Measurements from ENCODE around the gene SYCE1L. TPM values are rescaled to one million over a fixed set of nuclear protein-coding genes. Genes with fewer than 3 reads are reported as not detected.

Gene SYCE1L
- total RNA-seq, 4 donors from 2014 or later: 0.56 to 0.84 (median 0.69) TPM; not detected in 1

- DNase-seq (ENCODE audit: low spot score) (peak; percentile 50), ATAC-seq (ENCODE audit: low FRiP score) (peak; percentile 82)
- TF ChIP-seq CTCF (IDR thresholded peaks at IDR 0.05): no peak
Measured at GRCh38 chr16:77213542-77214106, 14.4 kb downstream of the SYCE1L start.

- DNase-seq (ENCODE audit: low spot score) (no peak), ATAC-seq (ENCODE audit: low FRiP score) (no peak)
- no peak for TF ChIP-seq CTCF (IDR thresholded peaks at IDR 0.05)
Measured at GRCh38 chr16:77214411-77215138, 15.4 kb downstream of the SYCE1L start.

GRCh38 chr16:77219437-77219836, 20.2 kb downstream of the SYCE1L start:
- ATAC-seq (ENCODE audit: low FRiP score) (no peak), DNase-seq (ENCODE audit: low spot score) (no peak)
- TF ChIP-seq CTCF (IDR thresholded peaks at IDR 0.05): no peak

GRCh38 chr16:77220427-77220826, 21.2 kb downstream of the SYCE1L start:
- DNase-seq (ENCODE audit: low spot score): no peak

GRCh38 chr16:77221482-77221881, 22.3 kb downstream of the SYCE1L start:
- ATAC-seq (ENCODE audit: low FRiP score) (no peak), DNase-seq (ENCODE audit: low spot score) (no peak)
- TF ChIP-seq CTCF (IDR thresholded peaks at IDR 0.05): no peak

More at GRCh38 chr16:77220427-77220826, 21.2 kb downstream of the SYCE1L start:
- ATAC-seq (ENCODE audit: low FRiP score): no peak
- TF ChIP-seq CTCF (IDR thresholded peaks at IDR 0.05): no peak

GRCh38 chr16:77223184-77223583, 24.0 kb downstream of the SYCE1L start:
- TF ChIP-seq CTCF (IDR thresholded peaks at IDR 0.05): no peak
- ATAC-seq (ENCODE audit: low FRiP score): no peak
- DNase-seq (ENCODE audit: low spot score): no peak

GRCh38 chr16:77225182-77225581, 26.0 kb downstream of the SYCE1L start:
- no peak for DNase-seq (ENCODE audit: low spot score)
- no peak for ATAC-seq (ENCODE audit: low FRiP score)
- TF ChIP-seq CTCF (IDR thresholded peaks at IDR 0.05): no peak
